ENCODE data around the gene MMGT1. TPM values are rescaled to one million over a fixed set of nuclear protein-coding genes. Genes with fewer than 3 reads are reported as not detected.

The MMGT1 gene
- total and polyA plus RNA-seq, 2 experiments from 2014 or later, result 6.9 to 25.4 TPM

DNA sequence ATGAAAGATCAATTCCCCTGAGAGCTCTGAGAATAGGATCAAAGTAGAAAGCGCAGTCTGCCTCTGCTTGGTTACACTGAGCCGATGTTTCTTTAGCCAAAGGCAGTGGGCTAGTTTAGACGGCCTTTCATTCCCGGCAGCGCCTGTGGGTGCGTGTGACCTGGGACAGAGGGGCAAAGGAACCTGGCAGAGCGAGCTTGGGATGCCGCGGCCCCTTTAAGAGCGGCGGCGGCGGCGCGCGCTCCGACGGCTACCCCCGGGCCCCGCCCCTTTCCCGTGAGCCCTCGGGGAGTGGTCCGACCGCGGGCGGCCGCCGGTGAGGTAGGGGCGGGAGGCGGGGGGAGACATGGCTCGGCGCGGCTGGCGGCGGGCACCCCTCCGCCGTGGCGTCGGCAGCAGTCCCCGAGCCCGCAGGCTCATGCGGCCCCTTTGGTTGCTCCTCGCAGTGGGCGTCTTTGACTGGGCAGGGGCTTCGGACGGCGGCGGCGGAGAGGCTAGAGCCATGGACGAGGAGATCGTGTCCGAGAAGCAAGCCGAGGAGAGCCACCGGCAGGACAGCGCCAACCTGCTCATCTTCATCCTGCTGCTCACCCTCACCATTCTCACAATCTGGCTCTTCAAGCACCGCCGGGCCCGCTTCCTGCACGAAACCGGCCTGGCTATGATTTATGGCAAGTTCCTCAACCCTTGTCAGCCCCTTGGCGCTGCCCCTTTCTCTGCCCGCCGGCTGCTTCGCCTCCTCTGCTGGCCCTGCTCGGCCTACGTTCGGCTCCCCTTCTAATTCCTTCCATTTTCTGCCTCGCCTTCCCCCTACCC, 11.6 kb upstream of the MMGT1 start, which contains the start of gene SLC9A6:
Gene SLC9A6, plus strand, starts transcription at position 279 of the 816 bp plus-strand sequence. Its CDS starts 224 bp downstream, at position 503.
- H3K9me3 Mint-ChIP-seq, result no peaks in the 10 kb centered on the region
- TF ChIP-seq ZNF331 (CRISPR knock-in tag; IDR thresholded peaks at IDR 0.05; ENCODE audit: low read depth), result no peak
- peak; percentile 60 for TF ChIP-seq POLR2AphosphoS5 (IDR thresholded peaks at IDR 0.05; ENCODE audit: low read depth)
- TF ChIP-seq, protein P1, sequence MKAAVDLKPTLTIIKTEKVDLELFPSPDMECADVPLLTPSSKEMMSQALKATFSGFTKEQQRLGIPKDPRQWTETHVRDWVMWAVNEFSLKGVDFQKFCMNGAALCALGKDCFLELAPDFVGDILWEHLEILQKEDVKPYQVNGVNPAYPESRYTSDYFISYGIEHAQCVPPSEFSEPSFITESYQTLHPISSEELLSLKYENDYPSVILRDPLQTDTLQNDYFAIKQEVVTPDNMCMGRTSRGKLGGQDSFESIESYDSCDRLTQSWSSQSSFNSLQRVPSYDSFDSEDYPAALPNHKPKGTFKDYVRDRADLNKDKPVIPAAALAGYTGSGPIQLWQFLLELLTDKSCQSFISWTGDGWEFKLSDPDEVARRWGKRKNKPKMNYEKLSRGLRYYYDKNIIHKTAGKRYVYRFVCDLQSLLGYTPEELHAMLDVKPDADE (IDR thresholded peaks at IDR 0.05), result no peak
- H3K27me3 Mint-ChIP-seq (ENCODE audit: insufficient read depth, low read depth, poor library complexity), result peaks cover 3% of the 10 kb centered on the region
- H3K27ac Mint-ChIP-seq, result peak within 1 kb of the TSS; percentile 36
- peak; percentile 81 for DNase-seq (ENCODE audit: low spot score)
- Histone ChIP-seq H3K4me1 (ENCODE audit: insufficient read depth) (0 out of 2 replicates have a peak, but pooled peaks cover 7% of the 10 kb centered on the region), H2AFZ (peak within 1 kb of the TSS; percentile 81), H3K79me2 (replicated peaks; ENCODE audit: insufficient read depth) (peaks cover 50% of the 10 kb centered on the region), H3K27me3 (ENCODE audit: insufficient read depth) (no peaks in the 10 kb centered on the region), H3F3A (replicated peaks; ENCODE audit: low read depth) (no peaks in the 10 kb centered on the region), H4K20me1 (replicated peaks; ENCODE audit: insufficient read depth) (no peaks in the 10 kb centered on the region; the same call in 1 of the 2 replicates), H3K4me2 (peak within 1 kb of the TSS; percentile 85), H3K4me3 (peak within 1 kb of the TSS; percentile 72), H3K36me3 (ENCODE audit: insufficient read depth) (no peaks in the 10 kb centered on the region), H3K27ac (ENCODE audit: low read depth) (peak within 1 kb of the TSS; percentile 80; the same call in 1 of the 2 replicates), H3K9me2 (ENCODE audit: insufficient read depth) (no peaks in the 10 kb centered on the region)
- ATAC-seq, result peak; percentile 96
- peaks cover 26% of the 10 kb centered on the region for H3K4me1 Mint-ChIP-seq
- H3K36me3 Mint-ChIP-seq (ENCODE audit: low read depth), result no peaks in the 10 kb centered on the region; the same call in 2 of the 3 replicates
- peak within 1 kb of the TSS; percentile 87 for H3K4me3 Mint-ChIP-seq

DNA sequence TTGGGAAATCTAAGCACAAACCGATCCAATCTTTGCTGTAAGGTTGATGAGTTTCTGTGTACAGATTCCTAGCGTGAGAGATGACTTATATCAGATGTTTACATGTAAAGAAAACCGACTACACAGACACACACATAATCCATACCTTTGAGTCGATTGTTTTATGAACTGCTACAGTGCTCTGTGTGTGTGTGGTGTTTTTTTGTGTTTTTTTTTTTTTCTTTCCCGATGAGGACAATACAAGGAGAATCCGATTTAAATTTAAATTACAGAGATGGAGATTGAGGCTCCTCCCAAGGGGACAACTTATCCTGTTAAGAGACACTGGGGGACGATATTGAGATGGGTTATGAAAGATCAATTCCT, 11.0 kb upstream of the MMGT1 start:
- Mint-ChIP-seq H3K4me3 (peak overlapping the region; percentile 80), H3K36me3 (ENCODE audit: low read depth) (no peaks in the 10 kb centered on the region; the same call in 2 of the 3 replicates), H3K27me3 (ENCODE audit: insufficient read depth, low read depth, poor library complexity) (peaks cover 1% of the 10 kb centered on the region), H3K4me1 (peaks cover 26% of the 10 kb centered on the region), H3K9me3 (no peaks in the 10 kb centered on the region), H3K27ac (peak overlapping the region; percentile 24)
- Histone ChIP-seq H3F3A (replicated peaks; ENCODE audit: low read depth) (no peaks in the 10 kb centered on the region), H4K20me1 (replicated peaks; ENCODE audit: insufficient read depth) (no peaks in the 10 kb centered on the region; the same call in 1 of the 2 replicates), H3K9me2 (ENCODE audit: insufficient read depth) (no peaks in the 10 kb centered on the region), H3K4me1 (ENCODE audit: insufficient read depth) (0 out of 2 replicates have a peak, but pooled peaks cover 7% of the 10 kb centered on the region), H3K79me2 (replicated peaks; ENCODE audit: insufficient read depth) (peaks cover 44% of the 10 kb centered on the region), H3K4me2 (peak overlapping the region; percentile 70), H3K36me3 (ENCODE audit: insufficient read depth) (no peaks in the 10 kb centered on the region), H2AFZ (peak overlapping the region; percentile 81), H3K27me3 (ENCODE audit: insufficient read depth) (no peaks in the 10 kb centered on the region), H3K4me3 (peak overlapping the region; percentile 72), H3K27ac (ENCODE audit: low read depth) (peak overlapping the region; percentile 80; the same call in 1 of the 2 replicates)
- DNase-seq (ENCODE audit: low spot score) (no peak), ATAC-seq (peak; percentile 17)
- TF ChIP-seq NANOG (IDR thresholded peaks at IDR 0.05; ENCODE audit: borderline replicate concordance), result no peak
- TF ChIP-seq, protein P2, sequence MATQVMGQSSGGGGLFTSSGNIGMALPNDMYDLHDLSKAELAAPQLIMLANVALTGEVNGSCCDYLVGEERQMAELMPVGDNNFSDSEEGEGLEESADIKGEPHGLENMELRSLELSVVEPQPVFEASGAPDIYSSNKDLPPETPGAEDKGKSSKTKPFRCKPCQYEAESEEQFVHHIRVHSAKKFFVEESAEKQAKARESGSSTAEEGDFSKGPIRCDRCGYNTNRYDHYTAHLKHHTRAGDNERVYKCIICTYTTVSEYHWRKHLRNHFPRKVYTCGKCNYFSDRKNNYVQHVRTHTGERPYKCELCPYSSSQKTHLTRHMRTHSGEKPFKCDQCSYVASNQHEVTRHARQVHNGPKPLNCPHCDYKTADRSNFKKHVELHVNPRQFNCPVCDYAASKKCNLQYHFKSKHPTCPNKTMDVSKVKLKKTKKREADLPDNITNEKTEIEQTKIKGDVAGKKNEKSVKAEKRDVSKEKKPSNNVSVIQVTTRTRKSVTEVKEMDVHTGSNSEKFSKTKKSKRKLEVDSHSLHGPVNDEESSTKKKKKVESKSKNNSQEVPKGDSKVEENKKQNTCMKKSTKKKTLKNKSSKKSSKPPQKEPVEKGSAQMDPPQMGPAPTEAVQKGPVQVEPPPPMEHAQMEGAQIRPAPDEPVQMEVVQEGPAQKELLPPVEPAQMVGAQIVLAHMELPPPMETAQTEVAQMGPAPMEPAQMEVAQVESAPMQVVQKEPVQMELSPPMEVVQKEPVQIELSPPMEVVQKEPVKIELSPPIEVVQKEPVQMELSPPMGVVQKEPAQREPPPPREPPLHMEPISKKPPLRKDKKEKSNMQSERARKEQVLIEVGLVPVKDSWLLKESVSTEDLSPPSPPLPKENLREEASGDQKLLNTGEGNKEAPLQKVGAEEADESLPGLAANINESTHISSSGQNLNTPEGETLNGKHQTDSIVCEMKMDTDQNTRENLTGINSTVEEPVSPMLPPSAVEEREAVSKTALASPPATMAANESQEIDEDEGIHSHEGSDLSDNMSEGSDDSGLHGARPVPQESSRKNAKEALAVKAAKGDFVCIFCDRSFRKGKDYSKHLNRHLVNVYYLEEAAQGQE (IDR thresholded peaks at IDR 0.05; ENCODE audit: unreplicated experiment), result no peak
- TF ChIP-seq, protein P1 (IDR thresholded peaks at IDR 0.05), result no peak
- TF ChIP-seq CREB1 (CRISPR knock-in tag; IDR thresholded peaks at IDR 0.05; ENCODE audit: low read depth), result no peak
- no peak for TF ChIP-seq POLR2AphosphoS5 (IDR thresholded peaks at IDR 0.05; ENCODE audit: low read depth)
- TF ChIP-seq EZH2 (IDR thresholded peaks at IDR 0.05; ENCODE audit: low read depth, unreplicated experiment), result no peak
- no peak for TF ChIP-seq STAT1 (IDR thresholded peaks at IDR 0.05; ENCODE audit: unreplicated experiment)
- no peak for TF ChIP-seq EZH2phosphoT487 (IDR thresholded peaks at IDR 0.05; ENCODE audit: unreplicated experiment)
- no peak for TF ChIP-seq JUNB (IDR thresholded peaks at IDR 0.05; ENCODE audit: unreplicated experiment)
- no peak for TF ChIP-seq ZNF114 (CRISPR knock-in tag; IDR thresholded peaks at IDR 0.05)
- TF ChIP-seq, protein P3, sequence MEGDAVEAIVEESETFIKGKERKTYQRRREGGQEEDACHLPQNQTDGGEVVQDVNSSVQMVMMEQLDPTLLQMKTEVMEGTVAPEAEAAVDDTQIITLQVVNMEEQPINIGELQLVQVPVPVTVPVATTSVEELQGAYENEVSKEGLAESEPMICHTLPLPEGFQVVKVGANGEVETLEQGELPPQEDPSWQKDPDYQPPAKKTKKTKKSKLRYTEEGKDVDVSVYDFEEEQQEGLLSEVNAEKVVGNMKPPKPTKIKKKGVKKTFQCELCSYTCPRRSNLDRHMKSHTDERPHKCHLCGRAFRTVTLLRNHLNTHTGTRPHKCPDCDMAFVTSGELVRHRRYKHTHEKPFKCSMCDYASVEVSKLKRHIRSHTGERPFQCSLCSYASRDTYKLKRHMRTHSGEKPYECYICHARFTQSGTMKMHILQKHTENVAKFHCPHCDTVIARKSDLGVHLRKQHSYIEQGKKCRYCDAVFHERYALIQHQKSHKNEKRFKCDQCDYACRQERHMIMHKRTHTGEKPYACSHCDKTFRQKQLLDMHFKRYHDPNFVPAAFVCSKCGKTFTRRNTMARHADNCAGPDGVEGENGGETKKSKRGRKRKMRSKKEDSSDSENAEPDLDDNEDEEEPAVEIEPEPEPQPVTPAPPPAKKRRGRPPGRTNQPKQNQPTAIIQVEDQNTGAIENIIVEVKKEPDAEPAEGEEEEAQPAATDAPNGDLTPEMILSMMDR (conservative IDR thresholded peaks at IDR 0.05; ENCODE audit: low read depth in 2 of 2), result no peak
- no peak for TF ChIP-seq ZNF331 (CRISPR knock-in tag; IDR thresholded peaks at IDR 0.05; ENCODE audit: low read depth)

Measured in GM23338 (cell line).